NCI-H446 (cell line): Measurements from ENCODE around the gene P2RY2.
"Not testable (repeated sequence)": the region's sequence is repeated elsewhere in the genome, so short reads cannot be mapped to it uniquely, and the experiment has no call there.

Experiments
- DNase-seq, 2 experiments: peaks; one replicate each; lab custom pipeline; 2025; lab: John Stamatoyannopoulos, UW

P2RY2 gene

GRCh38 chr11:73267906-73268540 lies 49.9 kb downstream of the P2RY2 start:
- no peak for DNase-seq

- DNase-seq: no peak
Observed at GRCh38 chr11:73268671-73269271, 50.7 kb downstream of the P2RY2 start.

GRCh38 chr11:73269459-73270015 lies 51.5 kb downstream of the P2RY2 start:
- DNase-seq: no peak

GRCh38 chr11:73270016-73270854 lies 52.2 kb downstream of the P2RY2 start:
- no peak for DNase-seq

GRCh38 chr11:73270855-73271477 lies 52.9 kb downstream of the P2RY2 start:
- no peak for DNase-seq

- DNase-seq: not testable (repeated sequence)
Observed at GRCh38 chr11:73271478-73271865, 53.4 kb downstream of the P2RY2 start.

GRCh38 chr11:73271936-73272679 lies 54.0 kb downstream of the P2RY2 start, which contains the start of gene P2RY6:
Gene P2RY6 (plus strand): TSS chr11:73272338. CDS start chr11:73296519, 24,181 bp downstream.
- DNase-seq: peak in 1 of 2 experiments; percentile 52

- DNase-seq: no peak
Observed at GRCh38 chr11:73272680-73273038, 54.6 kb downstream of the P2RY2 start.

- peak in 1 of 2 experiments; percentile 62 for DNase-seq
Observed at GRCh38 chr11:73273222-73273895, 55.3 kb downstream of the P2RY2 start.

- DNase-seq: not testable (repeated sequence)
Observed at GRCh38 chr11:73274191-73274590, 56.1 kb downstream of the P2RY2 start.

- DNase-seq: no peak
Observed at GRCh38 chr11:73274722-73275380, 56.8 kb downstream of the P2RY2 start.

GRCh38 chr11:73275381-73275750 lies 57.3 kb downstream of the P2RY2 start:
- DNase-seq: no peak

GRCh38 chr11:73277467-73277866 lies 59.4 kb downstream of the P2RY2 start:
- DNase-seq: no peak

- no peak for DNase-seq
Observed at GRCh38 chr11:73280626-73281025, 62.5 kb downstream of the P2RY2 start.

- DNase-seq: no peak
Observed at GRCh38 chr11:73281201-73281741, 63.2 kb downstream of the P2RY2 start.

GRCh38 chr11:73281796-73282660 lies 63.9 kb downstream of the P2RY2 start:
- no peak for DNase-seq

- DNase-seq: no peak
Observed at GRCh38 chr11:73283276-73284000, 65.4 kb downstream of the P2RY2 start.

- no peak for DNase-seq
Observed at GRCh38 chr11:73284106-73284505, 66.0 kb downstream of the P2RY2 start.
